Measurements from ENCODE around the gene CHTF18.

The CHTF18 gene

GRCh38 chr16:797120-797420, 8.7 kb downstream of the CHTF18 start:
- no peak overlapping the region for H3K27ac ChIP-seq (ENCODE audit: low read depth, low read length)
- H3K4me2 ChIP-seq (ENCODE audit: low read depth, low read length, poor library complexity, severe bottlenecking), result no peak overlapping the region
- no peak overlapping the region for H3K9ac ChIP-seq (ENCODE audit: low read length)
- no peaks in the 10 kb centered on the region for H3K27me3 ChIP-seq (ENCODE audit: low read length)
- TF ChIP-seq EZH2phosphoT487 (conservative IDR thresholded peaks at IDR 0.05; ENCODE audit: low read length) (no peak), CTCF (IDR thresholded peaks at IDR 0.05; ENCODE audit: insufficient read depth, low read length, poor library complexity, severe bottlenecking) (no peak)
- no peaks in the 10 kb centered on the region for H3K36me3 ChIP-seq (ENCODE audit: low read length)
- no peaks in the 10 kb centered on the region for H3K9me2 ChIP-seq (replicated peaks; ENCODE audit: insufficient read depth, low read length)
- no peak overlapping the region for H2AFZ ChIP-seq (ENCODE audit: low read depth, low read length, severe bottlenecking)
- no peaks in the 10 kb centered on the region for H3K79me2 ChIP-seq (ENCODE audit: insufficient read depth, low read length)
- no peak overlapping the region for H3K4me3 ChIP-seq (ENCODE audit: insufficient read depth, low read length, poor library complexity, severe bottlenecking)
- H3K9me3 ChIP-seq (ENCODE audit: insufficient read depth, low read length), result no peaks in the 10 kb centered on the region
- H4K20me1 ChIP-seq (ENCODE audit: low read depth, low read length), result no peaks in the 10 kb centered on the region
- no peaks in the 10 kb centered on the region for H3F3A ChIP-seq (ENCODE audit: insufficient read depth)

DNA sequence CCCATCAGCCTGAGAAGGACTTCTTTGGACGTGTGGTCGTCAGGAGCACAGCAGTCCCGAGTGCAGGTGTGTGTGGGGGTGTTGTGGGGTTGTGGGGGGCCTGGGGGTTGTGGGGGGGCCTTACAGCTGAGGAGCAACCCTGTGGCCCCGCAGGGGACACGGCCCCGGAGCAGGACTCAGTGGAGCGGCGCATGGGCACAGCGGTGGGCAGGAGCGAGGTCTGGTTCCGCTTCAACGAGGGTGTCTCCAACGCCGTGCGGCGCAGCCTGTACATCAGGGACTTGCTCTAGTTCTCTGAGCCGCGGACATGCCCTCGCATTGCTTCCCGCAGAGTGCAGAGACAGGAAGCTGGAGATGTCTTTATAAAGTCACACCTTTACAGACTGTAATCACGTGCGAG, 9.3 kb downstream of the CHTF18 start:
- H3K27ac ChIP-seq (ENCODE audit: low read depth, low read length), result no peak overlapping the region

DNA sequence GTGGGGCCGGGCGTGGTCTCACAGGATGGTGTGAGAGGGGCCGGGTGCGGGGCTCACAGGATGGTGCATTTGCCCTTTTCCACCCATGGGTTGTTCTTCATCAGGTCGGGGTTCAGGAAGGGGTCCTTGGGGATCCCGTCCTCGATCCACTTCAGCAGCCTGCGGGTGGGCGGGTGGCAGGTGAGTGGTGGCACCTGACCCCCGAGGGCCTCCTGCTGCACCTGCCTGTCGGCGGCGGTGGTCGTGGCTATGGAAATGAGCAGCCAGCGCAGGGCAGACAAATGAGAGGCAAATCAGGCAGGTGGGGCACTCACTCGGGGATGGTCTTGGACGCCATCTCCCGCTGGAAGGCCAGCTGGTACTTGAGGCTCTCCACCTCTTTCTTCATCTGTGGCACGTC, 10.2 kb downstream of the CHTF18 start:
- no peaks in the 10 kb centered on the region for H3K9me2 ChIP-seq (replicated peaks; ENCODE audit: insufficient read depth, low read length)
- H2AFZ ChIP-seq (ENCODE audit: low read depth, low read length, severe bottlenecking), result no peak overlapping the region
- no peak overlapping the region for H3K9ac ChIP-seq (ENCODE audit: low read length)
- no peaks in the 10 kb centered on the region for H3K9me3 ChIP-seq (ENCODE audit: insufficient read depth, low read length)
- no peak overlapping the region for H3K27ac ChIP-seq (ENCODE audit: low read depth, low read length)
- TF ChIP-seq EZH2phosphoT487 (conservative IDR thresholded peaks at IDR 0.05; ENCODE audit: low read length) (no peak), CTCF (IDR thresholded peaks at IDR 0.05; ENCODE audit: insufficient read depth, low read length, poor library complexity, severe bottlenecking) (no peak)
- no peaks in the 10 kb centered on the region for H4K20me1 ChIP-seq (ENCODE audit: low read depth, low read length)
- H3K27me3 ChIP-seq (ENCODE audit: low read length), result no peaks in the 10 kb centered on the region
- no peaks in the 10 kb centered on the region for H3K79me2 ChIP-seq (ENCODE audit: insufficient read depth, low read length)
- no peaks in the 10 kb centered on the region for H3F3A ChIP-seq (ENCODE audit: insufficient read depth)
- no peak overlapping the region for H3K4me2 ChIP-seq (ENCODE audit: low read depth, low read length, poor library complexity, severe bottlenecking)
- H3K4me3 ChIP-seq (ENCODE audit: insufficient read depth, low read length, poor library complexity, severe bottlenecking), result no peak overlapping the region
- no peaks in the 10 kb centered on the region for H3K36me3 ChIP-seq (ENCODE audit: low read length)

More for the DNA sequence above, 9.3 kb downstream of the CHTF18 start:
- Histone ChIP-seq H3F3A (ENCODE audit: insufficient read depth) (no peaks in the 10 kb centered on the region), H4K20me1 (ENCODE audit: low read depth, low read length) (no peaks in the 10 kb centered on the region), H3K79me2 (ENCODE audit: insufficient read depth, low read length) (no peaks in the 10 kb centered on the region), H3K4me3 (ENCODE audit: insufficient read depth, low read length, poor library complexity, severe bottlenecking) (no peak overlapping the region), H2AFZ (ENCODE audit: low read depth, low read length, severe bottlenecking) (no peak overlapping the region), H3K9ac (ENCODE audit: low read length) (no peak overlapping the region), H3K9me3 (ENCODE audit: insufficient read depth, low read length) (no peaks in the 10 kb centered on the region), H3K36me3 (ENCODE audit: low read length) (no peaks in the 10 kb centered on the region), H3K9me2 (replicated peaks; ENCODE audit: insufficient read depth, low read length) (no peaks in the 10 kb centered on the region), H3K4me2 (ENCODE audit: low read depth, low read length, poor library complexity, severe bottlenecking) (no peak overlapping the region), H3K27me3 (ENCODE audit: low read length) (no peaks in the 10 kb centered on the region)
- TF ChIP-seq EZH2phosphoT487 (conservative IDR thresholded peaks at IDR 0.05; ENCODE audit: low read length) (no peak), CTCF (IDR thresholded peaks at IDR 0.05; ENCODE audit: insufficient read depth, low read length, poor library complexity, severe bottlenecking) (no peak)
